ENCODE data around the gene EEFSEC. TPM values are rescaled to one million over a fixed set of nuclear protein-coding genes. Genes with fewer than 3 reads are reported as not detected.

EEFSEC gene
- total RNA-seq, 2 donors from 2014 or later: 15.7 to 18.0 TPM

DNA sequence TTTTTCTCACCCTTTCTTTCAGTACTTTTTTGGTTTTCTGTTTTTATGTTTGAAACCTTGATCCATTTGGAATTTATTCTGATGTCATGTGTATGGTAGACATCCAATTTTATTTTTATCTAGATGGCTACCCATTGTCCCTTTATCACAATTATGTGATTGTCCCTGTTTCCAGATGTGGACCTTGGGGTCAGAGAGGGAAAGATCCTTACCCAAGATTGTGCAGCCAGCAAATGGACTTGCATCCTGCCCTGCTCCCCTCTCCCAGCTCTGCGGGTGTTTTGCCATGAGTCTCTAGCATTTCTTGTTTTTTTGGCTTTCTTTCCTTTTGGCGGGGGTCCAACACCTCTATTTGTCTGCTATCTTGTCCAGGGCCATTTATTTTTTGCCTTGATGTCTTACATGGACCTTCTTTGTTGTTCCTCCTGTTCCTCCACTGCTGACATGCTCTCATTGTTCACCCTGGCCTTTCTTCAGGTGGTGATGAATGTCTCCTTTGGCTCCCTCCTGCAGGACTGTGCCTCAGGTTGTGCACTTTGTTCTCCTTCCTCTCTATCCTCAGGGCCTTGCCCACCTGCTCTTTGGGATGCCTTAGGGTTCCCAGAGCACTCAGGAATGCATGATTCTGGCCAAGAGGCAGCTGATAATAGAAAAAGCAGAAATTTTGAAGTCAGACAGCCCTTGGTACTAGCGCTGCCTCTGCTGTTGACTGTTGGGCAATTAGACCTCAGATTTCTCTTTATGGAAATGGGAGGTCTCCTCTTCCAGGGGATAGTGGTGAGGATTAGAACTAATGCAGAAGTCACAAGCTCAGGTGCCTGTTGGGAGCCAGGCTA is 84.3 kb downstream of the EEFSEC start:
- DNase-seq (ENCODE audit: low spot score): no peak
- no peaks in the 10 kb centered on the region for H3K36me3 ChIP-seq
- H3K27me3 ChIP-seq: no peaks in the 10 kb centered on the region
- H3K4me3 ChIP-seq: no peak overlapping the region
- H3K4me1 ChIP-seq: peaks cover 0 to 18% of the 10 kb centered on the region in 2 donors
- H3K27ac ChIP-seq: no peak overlapping the region
- no peaks in the 10 kb centered on the region for H3K9me3 ChIP-seq
- TF ChIP-seq, protein P1, sequence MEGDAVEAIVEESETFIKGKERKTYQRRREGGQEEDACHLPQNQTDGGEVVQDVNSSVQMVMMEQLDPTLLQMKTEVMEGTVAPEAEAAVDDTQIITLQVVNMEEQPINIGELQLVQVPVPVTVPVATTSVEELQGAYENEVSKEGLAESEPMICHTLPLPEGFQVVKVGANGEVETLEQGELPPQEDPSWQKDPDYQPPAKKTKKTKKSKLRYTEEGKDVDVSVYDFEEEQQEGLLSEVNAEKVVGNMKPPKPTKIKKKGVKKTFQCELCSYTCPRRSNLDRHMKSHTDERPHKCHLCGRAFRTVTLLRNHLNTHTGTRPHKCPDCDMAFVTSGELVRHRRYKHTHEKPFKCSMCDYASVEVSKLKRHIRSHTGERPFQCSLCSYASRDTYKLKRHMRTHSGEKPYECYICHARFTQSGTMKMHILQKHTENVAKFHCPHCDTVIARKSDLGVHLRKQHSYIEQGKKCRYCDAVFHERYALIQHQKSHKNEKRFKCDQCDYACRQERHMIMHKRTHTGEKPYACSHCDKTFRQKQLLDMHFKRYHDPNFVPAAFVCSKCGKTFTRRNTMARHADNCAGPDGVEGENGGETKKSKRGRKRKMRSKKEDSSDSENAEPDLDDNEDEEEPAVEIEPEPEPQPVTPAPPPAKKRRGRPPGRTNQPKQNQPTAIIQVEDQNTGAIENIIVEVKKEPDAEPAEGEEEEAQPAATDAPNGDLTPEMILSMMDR (IDR thresholded peaks at IDR 0.05): no peak

DNA sequence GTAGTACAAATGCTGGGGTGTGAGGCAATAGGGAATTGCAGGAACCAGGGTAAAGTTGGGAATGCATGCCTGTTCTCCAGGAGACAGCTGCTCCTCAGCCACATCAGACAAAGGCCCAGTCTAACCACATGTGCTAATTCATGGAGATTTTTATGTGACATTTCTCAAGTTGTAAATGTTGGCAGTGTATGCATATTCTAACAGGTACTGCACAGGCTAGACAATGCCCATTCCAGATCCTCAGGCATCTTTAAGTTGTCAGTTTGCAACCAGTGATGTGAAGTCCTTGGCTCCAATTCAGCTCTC is 84.9 kb downstream of the EEFSEC start:
- Histone ChIP-seq H3K36me3 (no peaks in the 10 kb centered on the region), H3K27me3 (no peaks in the 10 kb centered on the region), H3K4me3 (no peak overlapping the region), H3K4me1 (peaks cover 0 to 18% of the 10 kb centered on the region in 2 donors), H3K9me3 (no peaks in the 10 kb centered on the region), H3K27ac (no peak overlapping the region)
- DNase-seq (ENCODE audit: low spot score): no peak
- TF ChIP-seq, protein P1 (IDR thresholded peaks at IDR 0.05): no peak

DNA sequence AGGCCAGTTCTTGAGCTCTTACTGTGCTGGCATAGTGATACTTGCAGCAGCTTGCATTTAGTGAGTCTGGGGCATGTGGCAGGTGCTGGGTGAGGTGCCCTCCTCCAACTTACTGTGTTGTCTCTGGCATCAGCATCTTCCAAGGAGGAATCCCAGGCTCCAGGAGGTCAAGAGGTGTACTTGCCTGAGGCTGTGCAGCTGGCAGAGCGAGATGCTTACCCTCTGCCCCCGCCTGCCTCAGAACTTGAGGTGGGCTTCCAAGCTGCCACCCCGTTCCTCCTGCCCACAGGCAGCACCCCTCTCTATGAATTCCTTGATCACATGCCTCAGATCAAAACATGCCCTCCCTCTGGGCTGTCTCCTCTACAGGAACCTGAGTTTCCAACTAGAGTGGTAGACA is 86.0 kb downstream of the EEFSEC start:
- no peak for DNase-seq (ENCODE audit: low spot score)
- TF ChIP-seq, protein P1 (IDR thresholded peaks at IDR 0.05): no peak
- Histone ChIP-seq H3K27me3 (no peaks in the 10 kb centered on the region), H3K4me3 (no peak overlapping the region), H3K36me3 (no peaks in the 10 kb centered on the region), H3K27ac (no peak overlapping the region), H3K9me3 (no peaks in the 10 kb centered on the region), H3K4me1 (peaks cover 0 to 18% of the 10 kb centered on the region in 2 donors)

DNA sequence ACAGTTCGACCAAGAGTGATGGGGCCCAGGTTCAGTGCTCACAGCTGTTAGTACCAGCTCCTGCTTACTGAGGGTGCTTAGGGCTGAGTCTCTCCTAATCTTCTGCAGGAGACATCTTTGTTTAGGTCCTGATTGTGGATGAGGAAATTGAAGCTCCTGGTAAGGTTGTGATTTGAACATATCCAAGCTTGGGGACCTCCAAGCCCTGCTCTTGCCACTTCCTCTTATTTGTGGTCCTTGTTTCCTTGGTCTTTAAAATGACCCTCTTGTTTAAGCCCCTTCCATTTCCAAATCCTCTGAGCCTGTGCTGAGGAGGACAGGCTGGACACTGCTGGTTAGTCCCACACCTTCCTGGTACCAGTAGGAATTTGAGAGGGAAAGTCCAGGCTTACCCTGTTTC is 87.0 kb downstream of the EEFSEC start:
- Histone ChIP-seq H3K27me3 (no peaks in the 10 kb centered on the region), H3K27ac (no peak overlapping the region), H3K36me3 (no peaks in the 10 kb centered on the region), H3K4me1 (peaks cover 0 to 18% of the 10 kb centered on the region in 2 donors), H3K9me3 (no peaks in the 10 kb centered on the region), H3K4me3 (no peak overlapping the region)
- TF ChIP-seq, protein P1 (IDR thresholded peaks at IDR 0.05): no peak
- DNase-seq (ENCODE audit: low spot score): no peak

DNA sequence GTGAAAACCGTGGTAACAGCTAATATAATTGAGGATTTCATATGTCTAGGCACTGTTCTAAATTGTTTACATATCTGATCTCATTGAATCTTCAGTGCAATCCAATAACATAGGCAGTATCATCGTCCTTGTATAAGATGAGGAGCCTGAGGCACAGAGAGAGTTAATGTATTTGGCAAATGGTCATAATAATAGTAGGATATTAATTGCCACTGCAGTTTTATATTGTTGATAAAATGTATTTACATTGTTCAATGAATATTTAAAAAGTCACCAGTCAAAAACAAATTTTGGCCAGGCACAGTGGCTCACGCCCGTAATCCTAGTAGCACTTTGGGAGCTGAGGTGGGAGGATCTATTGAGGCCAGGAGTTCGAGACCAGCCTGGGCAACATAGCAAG is 88.5 kb downstream of the EEFSEC start:
- no peak overlapping the region for H3K4me3 ChIP-seq
- H3K9me3 ChIP-seq: no peaks in the 10 kb centered on the region
- no peak overlapping the region for H3K27ac ChIP-seq
- peaks cover 0 to 14% of the 10 kb centered on the region in 2 donors for H3K4me1 ChIP-seq
- TF ChIP-seq, protein P1 (IDR thresholded peaks at IDR 0.05): no peak
- H3K27me3 ChIP-seq: no peaks in the 10 kb centered on the region
- no peak for DNase-seq (ENCODE audit: low spot score)
- H3K36me3 ChIP-seq: no peaks in the 10 kb centered on the region
